B cell (primary cell): ENCODE measurements around the gene PDLIM1. TPM values are rescaled to one million over a fixed set of nuclear protein-coding genes. Genes with fewer than 3 reads are reported as not detected.

Experiments used
- ATAC-seq: fragments of 200-7000 bp; cut with Tn5 transposase; one replicate; pipeline ENCODE4 v1.10.0; 2021; ENCODE audit warnings: low read depth, mild to moderate bottlenecking, moderate number of reproducible peaks, moderate library complexity
- CTCF ChIA-PET: fragments of 350-600 bp; sonication (Branson Sonifier 250); formaldehyde crosslinking; loops from one replicate; lab custom pipeline; 2021; ENCODE audit warnings: antibody characterized with exemption, inconsistent platforms; lab: Charles Lee
- POLR2A ChIA-PET: fragments of 350-600 bp; sonication (Branson Sonifier 250); formaldehyde crosslinking; loops from one replicate; lab custom pipeline; 2021; ENCODE audit warnings: antibody characterized with exemption; lab: Charles Lee
- DNase-seq: peaks from one replicate; pipeline ENCODE4 v3.0.0; 2013
- H2AFZ ChIP-seq: 2 replicates; pipeline ENCODE4 v1.6.1; 2012; ENCODE audit warnings: mild to moderate bottlenecking, low read depth, low read length; ENCODE audit not compliant: insufficient read depth, poor library complexity, severe bottlenecking
- H3K27ac ChIP-seq, 2 donors: 1 replicate in 1 of 2; 2 replicates in 1 of 2; pipeline ENCODE4 v1.5.1; 2012 to 2013; ENCODE audit warnings: low read length in 2 of 2, mild to moderate bottlenecking in 2 of 2, moderate library complexity in 1 of 2
- H3K27me3 ChIP-seq, 4 experiments: fragments of 200-600 bp in 1 of 4; sonication (generic) in 1 of 4; replicated peaks in 1 of 4; 1 replicate in 2 of 4; 2 replicates in 2 of 4; pipeline versions ENCODE4 v1.6.1 to v1.7.0; 2013 to 2016; ENCODE audit warnings: low read length in 3 of 4, mild to moderate bottlenecking in 2 of 4, mixed read lengths in 1 of 4, moderate library complexity in 1 of 4; ENCODE audit not compliant: insufficient read depth in 4 of 4, control insufficient read depth in 3 of 4; ENCODE audit errors: control extremely low read depth in 1 of 4
- H3K36me3 ChIP-seq, 2 experiments: replicated peaks in 1 of 2; 1 replicate in 1 of 2; 2 replicates in 1 of 2; pipeline versions ENCODE4 v1.6.1 to v1.7.1; 2013; ENCODE audit warnings: low read length in 1 of 2; ENCODE audit not compliant: insufficient read depth in 2 of 2, control insufficient read depth in 1 of 2; ENCODE audit errors: control extremely low read depth in 1 of 2, extremely low read depth in 1 of 2
- H3K4me1 ChIP-seq, 2 donors: fragments of 200-600 bp in 1 of 2; sonication (generic) in 1 of 2; 1 replicate in 1 of 2; 2 replicates in 1 of 2; pipeline versions ENCODE4 v1.5.1 to v1.6.1; 2013 to 2017; ENCODE audit warnings: low read length in 2 of 2; ENCODE audit not compliant: control insufficient read depth in 2 of 2, insufficient read depth in 2 of 2
- H3K4me2 ChIP-seq: replicated peaks from 2 replicates; pipeline ENCODE3; 2012; ENCODE audit warnings: mild to moderate bottlenecking, low read depth, low read length; ENCODE audit not compliant: poor library complexity, severe bottlenecking
- H3K4me3 ChIP-seq, 5 experiments: fragments of 200-600 bp in 1 of 5; sonication (generic) in 1 of 5; 1 replicate in 3 of 5; 2 replicates in 2 of 5; pipeline versions ENCODE4 v1.5.1 to v1.7.0; 2011 to 2016; ENCODE audit warnings: low read length in 4 of 5, mild to moderate bottlenecking in 4 of 5, low read depth in 2 of 5, control low read depth in 1 of 5, moderate library complexity in 1 of 5; ENCODE audit not compliant: insufficient read depth in 1 of 5; ENCODE audit errors: control extremely low read depth in 1 of 5, extremely low read depth in 1 of 5
- H3K79me2 ChIP-seq: fragments of 200-600 bp; sonication (generic); one replicate; pipeline ENCODE4 v1.6.0; 2016; ENCODE audit warnings: low read length; ENCODE audit not compliant: control insufficient read depth, insufficient read depth
- H3K9ac ChIP-seq: fragments of 200-600 bp; sonication (generic); 2 replicates; pipeline ENCODE4 v1.6.1; 2017; ENCODE audit warnings: mild to moderate bottlenecking, low read length, moderate library complexity
- H3K9me3 ChIP-seq, 3 donors: one replicate each; pipeline versions ENCODE4 v1.6.1 to v1.7.1; 2013; ENCODE audit warnings: low read length in 2 of 3; ENCODE audit not compliant: control insufficient read depth in 2 of 3, insufficient read depth in 1 of 3; ENCODE audit errors: control extremely low read depth in 1 of 3
- H4K20me1 ChIP-seq: 2 replicates; pipeline ENCODE4 v1.6.0; 2012; ENCODE audit warnings: mild to moderate bottlenecking, low read length; ENCODE audit not compliant: insufficient read depth, control insufficient read depth, poor library complexity, severe bottlenecking
- H3K27ac Mint-ChIP-seq: one replicate; pipeline ENCODE4 v1.8.0; 2021; ENCODE audit warnings: mixed read lengths
- H3K27me3 Mint-ChIP-seq: one replicate; pipeline ENCODE4 v1.8.0; 2021; ENCODE audit warnings: mixed read lengths
- H3K4me1 Mint-ChIP-seq: one replicate; pipeline ENCODE4 v1.8.0; 2021; ENCODE audit warnings: mixed read lengths
- H3K4me3 Mint-ChIP-seq: one replicate; pipeline ENCODE4 v1.8.0; 2021; ENCODE audit warnings: mixed read lengths
- H3K9me3 Mint-ChIP-seq: one replicate; pipeline ENCODE4 v1.8.0; 2022; ENCODE audit warnings: mixed read lengths; ENCODE audit not compliant: insufficient read depth
- CTCF ChIP-seq: fragments of 200-600 bp; IDR thresholded peaks from one replicate; pipeline ENCODE4 v1.8.0; 2022; ENCODE audit warnings: antibody characterized with exemption, mild to moderate bottlenecking
- EZH2 ChIP-seq: IDR thresholded peaks from 2 replicates; pipeline ENCODE4 v1.6.1; 2012; ENCODE audit warnings: borderline replicate concordance, low read depth, mild to moderate bottlenecking, moderate library complexity, low read length; ENCODE audit not compliant: insufficient read depth, poor library complexity, severe bottlenecking
- WGBS: methylation state at CpG from one replicate; pipeline ENCODE4 v1.1.5; 2013; ENCODE audit warnings: missing lambda C conversion rate; ENCODE audit not compliant: insufficient coverage; 5-methylcytosine and 5-hydroxymethylcytosine counted together
- intact Hi-C: fragments of 100-400 bp; cut with micrococcal nuclease; formaldehyde crosslinking; loops from one replicate; pipeline ENCODE4 v1.10.0; 2022
- polyA plus RNA-seq: library from polyadenylated mRNA; depleted of rRNA; stranded (reverse); fragments of >200 nt; gene quantifications from 2 replicates; pipeline ENCODE4 v1.2.3, GENCODE V29; 2012
- total RNA-seq, 2 donors: library from RNA; stranded (reverse); fragments of 120-200 nt in 1 of 2; gene quantifications; 1 replicate in 1 of 2; 2 replicates in 1 of 2; pipeline versions ENCODE4 v1.2.3 to v1.2.4, GENCODE V29; 2013 to 2022

Gene PDLIM1
- total and polyA plus RNA-seq, 2 donors (not counting 1 experiment from before 2014, with no cell fraction given): 123 to 135 TPM

- POLR2A ChIA-PET: no interaction called here
- Histone ChIP-seq H3K4me2 (no peak overlapping the region), H3K4me3 (no peak overlapping the region), H3K79me2 (no peaks in the 10 kb centered on the region), H3K27ac (no peak overlapping the region), H3K9me3 (no peaks in the 10 kb centered on the region), H2AFZ (no peak overlapping the region), H3K36me3 (no peaks in the 10 kb centered on the region), H3K27me3 (no peaks in the 10 kb centered on the region), H3K4me1 (peaks cover 2 to 4% of the 10 kb centered on the region in 2 donors), H4K20me1 (no peaks in the 10 kb centered on the region), H3K9ac (no peak overlapping the region)
- ATAC-seq (no peak), DNase-seq (no peak)
- H3K9me3 Mint-ChIP-seq: no peaks in the 10 kb centered on the region
- H3K4me1 Mint-ChIP-seq: peaks cover 3% of the 10 kb centered on the region
- no peak for TF ChIP-seq EZH2
- no peak for TF ChIP-seq CTCF
- H3K4me3 Mint-ChIP-seq: no peak overlapping the region
- H3K27me3 Mint-ChIP-seq: no peaks in the 10 kb centered on the region
- no peak overlapping the region for H3K27ac Mint-ChIP-seq
- 76% methylated on average over 3 of the region's 3 CpGs for WGBS
- intact Hi-C loops: loop anchor here (5.0 kb wide), 1 partner anchor 36 kb away; the partner anchor contains the start of gene PDLIM1
- CTCF ChIA-PET: interaction anchor here (1.4 to 3.4 kb wide), 2 partner anchors 34 to 82 kb away, joined by 4 to 8 read pairs; no protein-coding TSS in a partner anchor
Observed at GRCh38 chr10:95328013-95328412, 37.2 kb upstream of the PDLIM1 start.

- Histone ChIP-seq H2AFZ (no peak overlapping the region), H3K4me2 (no peak overlapping the region), H3K9ac (no peak overlapping the region), H3K4me3 (no peak overlapping the region), H3K27me3 (no peaks in the 10 kb centered on the region), H3K9me3 (no peaks in the 10 kb centered on the region), H3K4me1 (peaks cover 7 to 9% of the 10 kb centered on the region in 2 donors), H3K27ac (no peak overlapping the region), H3K79me2 (no peaks in the 10 kb centered on the region), H4K20me1 (no peaks in the 10 kb centered on the region), H3K36me3 (no peaks in the 10 kb centered on the region)
- no peak for ATAC-seq
- WGBS: 92% methylated on average over 4 of the region's 5 CpGs
- Mint-ChIP-seq H3K27ac (no peak overlapping the region), H3K9me3 (no peaks in the 10 kb centered on the region), H3K27me3 (no peaks in the 10 kb centered on the region), H3K4me3 (no peak overlapping the region), H3K4me1 (peaks cover 9% of the 10 kb centered on the region)
- TF ChIP-seq EZH2: no peak
- DNase-seq: no peak
- intact Hi-C loops: loop anchor here (5.0 kb wide), 1 partner anchor 35 kb away; the partner anchor contains the start of gene PDLIM1
- CTCF ChIA-PET: interaction anchor here (1.1 to 3.4 kb wide), 3 partner anchors 35 to 82 kb away, joined by 3 to 8 read pairs (median 4); no protein-coding TSS in a partner anchor
- POLR2A ChIA-PET: no interaction called here
Observed at GRCh38 chr10:95327367-95327766, 36.6 kb upstream of the PDLIM1 start.
